OCI-LY3 (cell line): Measurements from ENCODE around the gene GDAP2.

Source experiments
- CTCF ChIP-seq: fragments of 200-600, 300-600 bp; sonication (generic); IDR thresholded peaks from 2 replicates; pipeline ENCODE4 v1.5.1; 2014; ENCODE audit warnings: antibody characterized with exemption, low read length, low read depth
- EZH2phosphoT487 ChIP-seq: fragments of 200-600 bp; shearing (Covaris generic); IDR thresholded peaks from 2 replicates; pipeline ENCODE4 v1.6.1; 2018; ENCODE audit warnings: antibody characterized with exemption, mixed run types, low read depth

DNA sequence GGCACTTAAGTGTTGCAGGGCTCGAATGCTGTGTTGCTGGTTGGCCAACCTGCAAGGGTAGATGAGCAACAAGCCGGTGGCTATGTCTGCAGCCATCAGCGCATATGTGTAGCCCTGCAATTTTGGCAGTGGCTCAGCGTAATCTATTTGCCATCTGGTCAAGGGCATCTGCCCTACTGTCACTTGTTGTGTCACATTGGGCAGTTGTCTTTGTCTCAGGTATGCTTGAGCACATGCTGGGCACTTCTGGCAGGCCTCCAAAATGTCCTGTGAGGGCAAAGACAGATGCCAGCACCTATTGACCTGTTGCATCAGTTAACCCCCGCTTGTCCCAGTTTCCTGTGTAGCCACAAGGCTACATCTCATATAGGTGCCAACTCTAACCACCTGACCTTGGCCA is 111.8 kb downstream of the GDAP2 start:
- TF ChIP-seq CTCF (no peak), EZH2phosphoT487 (no peak)
